ENCODE measurements around the gene OR2H2. TPM values are rescaled to one million over a fixed set of nuclear protein-coding genes. Genes with fewer than 3 reads are reported as not detected.

Gene OR2H2
- total and polyA plus RNA-seq, 10 donors: not detected

DNA sequence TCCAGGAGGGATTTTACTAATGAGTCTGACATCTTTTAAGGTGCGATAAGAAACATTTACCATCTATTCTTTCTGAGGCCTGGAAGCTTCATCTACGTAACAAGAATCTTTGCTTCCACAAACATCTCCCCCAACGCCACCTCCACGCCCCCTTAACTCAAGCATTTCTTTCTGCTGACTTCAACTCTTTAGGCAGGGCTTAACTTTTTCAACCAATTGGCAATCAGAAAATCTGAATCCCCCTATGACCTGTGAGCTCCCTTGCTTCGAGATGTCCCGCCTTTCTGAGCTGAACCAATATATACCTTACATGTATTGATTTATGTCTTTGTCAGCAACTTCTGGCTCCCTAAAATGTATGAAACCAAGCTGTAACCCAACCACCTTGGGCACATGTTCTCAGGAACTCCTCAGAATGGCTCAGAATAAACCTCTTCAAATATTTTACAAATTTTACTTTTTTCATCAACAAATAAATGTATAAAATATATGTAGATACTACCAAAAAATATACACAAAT is 11.5 kb downstream of the OR2H2 start:
- Histone ChIP-seq H3K9me3 (no peaks in the 10 kb centered on the region), H3K36me3 (peaks cover 0 to 26% (median 2%) of the 10 kb centered on the region in 6 donors), H3K4me3 (no peak overlapping the region), H3K4me1 (peaks cover 0 to 8% (median 2%) of the 10 kb centered on the region in 6 donors), H3K27me3 (replicated peaks in 1 of 7) (peaks cover 0 to 27% (median 0%) of the 10 kb centered on the region in 7 donors), H3K27ac (no peak overlapping the region)
- DNase-seq: no peak
- 81 to 91% (median 91%) methylated on average over 6 of the region's 6 CpGs for WGBS, 5 donors
- no peak for TF ChIP-seq CTCF (IDR thresholded peaks at IDR 0.05 in 8 of 11, conservative IDR thresholded peaks at IDR 0.05 in 3 of 11)
- no peak for TF ChIP-seq POLR2AphosphoS5 (IDR thresholded peaks at IDR 0.05)
- TF ChIP-seq POLR2A (IDR thresholded peaks at IDR 0.05): no peak
- intact Hi-C loops (cut with DNase I; ENCODE audit: low total_unique reads): no loop called here

DNA sequence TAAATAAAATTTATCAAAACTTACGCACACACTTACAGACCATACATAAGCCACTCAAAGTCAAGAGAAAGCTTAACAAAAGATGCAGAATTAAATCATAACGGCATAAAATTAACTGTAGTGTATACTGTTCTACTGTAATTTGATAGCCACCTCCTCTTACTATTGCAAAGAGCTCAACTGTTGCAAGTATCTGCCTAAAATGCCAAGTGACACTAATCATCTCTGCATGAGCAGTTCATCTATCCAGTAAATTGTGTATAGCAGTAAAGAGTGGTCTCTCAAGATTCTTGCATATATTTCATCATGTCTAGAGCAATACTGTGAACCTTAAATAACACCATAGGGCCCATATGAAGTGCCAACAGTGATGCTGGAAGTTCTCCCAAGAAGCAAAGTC is 12.3 kb downstream of the OR2H2 start:
- intact Hi-C loops (cut with DNase I; ENCODE audit: low total_unique reads): no loop called here
- no peak overlapping the region for H3K4me3 ChIP-seq
- no peak for DNase-seq
- H3K4me1 ChIP-seq: peaks cover 0 to 8% (median 2%) of the 10 kb centered on the region in 6 donors
- 88 to 96% (median 90%) methylated on average over 2 of the region's 2 CpGs for WGBS, 5 donors
- H3K9me3 ChIP-seq: no peaks in the 10 kb centered on the region
- peaks cover 0 to 20% (median 0%) of the 10 kb centered on the region in 7 donors for H3K27me3 ChIP-seq (replicated peaks in 1 of 7)
- TF ChIP-seq POLR2AphosphoS5 (IDR thresholded peaks at IDR 0.05): no peak
- TF ChIP-seq POLR2A (IDR thresholded peaks at IDR 0.05): no peak
- no peak overlapping the region for H3K27ac ChIP-seq
- peaks cover 0 to 34% (median 6%) of the 10 kb centered on the region in 6 donors for H3K36me3 ChIP-seq

DNA sequence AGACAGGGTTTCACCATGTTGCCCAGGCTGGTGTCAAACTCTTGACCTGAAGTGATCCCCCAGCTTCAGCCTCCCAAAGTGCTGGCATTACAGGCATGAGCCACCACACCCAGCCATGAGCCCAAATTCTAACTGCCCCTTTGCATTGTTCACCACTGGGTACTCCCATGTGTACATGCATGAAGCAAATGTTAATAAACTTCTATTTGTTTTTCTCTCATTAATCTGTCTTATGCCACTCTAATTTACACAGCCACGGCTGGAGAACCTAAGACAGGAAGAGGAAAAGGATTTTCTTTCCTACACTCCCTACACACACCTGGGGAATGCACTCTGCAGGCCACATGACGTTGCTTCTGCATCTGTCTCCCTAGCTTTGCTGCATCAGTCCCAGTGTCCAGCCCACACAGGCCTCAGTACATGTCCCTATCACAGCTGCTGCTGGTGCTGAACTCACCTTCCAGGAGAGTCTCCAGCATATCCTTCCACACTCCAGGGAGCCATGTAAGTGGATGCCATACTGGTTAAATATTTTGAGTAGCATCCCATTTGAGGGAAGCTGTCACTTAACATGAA is 13.3 kb downstream of the OR2H2 start:
- peaks cover 0 to 9% (median 0%) of the 10 kb centered on the region in 7 donors for H3K27me3 ChIP-seq (replicated peaks in 1 of 7)
- no peak overlapping the region for H3K4me3 ChIP-seq
- intact Hi-C loops (cut with DNase I; ENCODE audit: low total_unique reads): no loop called here
- no peak overlapping the region for H3K27ac ChIP-seq
- H3K36me3 ChIP-seq: peaks cover 0 to 45% (median 15%) of the 10 kb centered on the region in 6 donors
- H3K4me1 ChIP-seq: peaks cover 0 to 6% (median 2%) of the 10 kb centered on the region in 6 donors
- 49 to 73% (median 62%) methylated on average over 2 of the region's 2 CpGs for WGBS, 5 donors
- DNase-seq: no peak
- TF ChIP-seq POLR2A (IDR thresholded peaks at IDR 0.05) (no peak), POLR2AphosphoS5 (IDR thresholded peaks at IDR 0.05) (peak in 1 of 3 donors; percentile 22), CTCF (IDR thresholded peaks at IDR 0.05 in 8 of 11, conservative IDR thresholded peaks at IDR 0.05 in 3 of 11) (no peak)
- H3K9me3 ChIP-seq: no peaks in the 10 kb centered on the region

- no peak overlapping the region for H3K4me3 ChIP-seq
- intact Hi-C loops (cut with DNase I; ENCODE audit: low total_unique reads): no loop called here
- DNase-seq: no peak
- no peaks in the 10 kb centered on the region for H3K4me1 ChIP-seq
- no peaks in the 10 kb centered on the region for H3K27me3 ChIP-seq (replicated peaks in 1 of 7)
- H3K36me3 ChIP-seq: peaks cover 0 to 90% (median 56%) of the 10 kb centered on the region in 6 donors
- no peak for TF ChIP-seq POLR2AphosphoS5 (IDR thresholded peaks at IDR 0.05)
- TF ChIP-seq POLR2A (IDR thresholded peaks at IDR 0.05): no peak
- no peak for TF ChIP-seq CTCF (IDR thresholded peaks at IDR 0.05 in 8 of 11, conservative IDR thresholded peaks at IDR 0.05 in 3 of 11)
- 80 to 90% (median 84%) methylated on average over 12 of the region's 12 CpGs for WGBS, 5 donors
- no peaks in the 10 kb centered on the region for H3K9me3 ChIP-seq
- H3K27ac ChIP-seq: no peak overlapping the region
Observed at GRCh38 chr6:29602564-29603361, 17.8 kb downstream of the OR2H2 start.

All from spleen (tissue), 11 donors.